GM18909 (cell line): Measurements from ENCODE around the gene BTF3.

Experiments used
- ATAC-seq: cut with Tn5 transposase; IDR thresholded peaks from one replicate; pipeline ENCODE4 v1.9.1; 2021; ENCODE audit warnings: mild to moderate bottlenecking; ENCODE audit not compliant: unreplicated experiment, poor library complexity

Gene BTF3

DNA sequence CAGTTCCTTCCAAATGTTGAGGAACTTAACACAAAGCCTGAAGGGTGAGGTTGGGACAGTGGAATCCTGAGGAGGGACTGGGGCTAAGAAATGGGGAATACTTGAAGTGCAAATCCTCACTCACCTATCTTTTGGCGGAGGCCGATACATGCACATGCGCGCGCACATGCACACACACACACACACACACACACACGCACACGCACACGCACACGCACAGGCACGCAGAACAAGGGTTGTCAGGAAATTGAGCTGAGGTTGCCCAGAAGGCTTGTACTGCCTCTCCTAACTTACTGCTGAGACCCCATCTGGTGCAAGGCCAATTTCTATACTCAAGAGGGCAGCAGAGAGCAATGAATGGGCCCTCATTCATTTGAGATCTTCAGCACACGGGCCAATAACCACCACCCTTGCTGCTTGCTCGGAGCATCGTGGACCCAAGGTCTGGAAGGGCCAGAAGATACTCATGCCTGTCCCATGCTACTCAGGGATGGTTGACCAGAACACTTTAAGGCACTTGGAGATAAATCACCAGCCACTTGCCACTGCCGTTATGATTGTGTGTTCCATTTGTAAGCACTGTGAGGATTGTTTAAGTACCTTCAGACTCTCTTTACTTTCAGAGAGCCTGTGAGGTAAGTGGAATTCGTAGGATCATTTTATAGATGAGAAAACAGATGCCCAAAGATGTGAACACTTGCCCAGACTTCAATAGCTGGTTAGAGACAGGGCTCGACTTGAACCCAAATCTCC, 21.5 kb downstream of the BTF3 start:
- peak; percentile 97 for ATAC-seq

GRCh38 chr5:73522989-73523388, 24.7 kb downstream of the BTF3 start:
- ATAC-seq, result no peak

GRCh38 chr5:73523861-73524260, 25.6 kb downstream of the BTF3 start:
- no peak for ATAC-seq

DNA sequence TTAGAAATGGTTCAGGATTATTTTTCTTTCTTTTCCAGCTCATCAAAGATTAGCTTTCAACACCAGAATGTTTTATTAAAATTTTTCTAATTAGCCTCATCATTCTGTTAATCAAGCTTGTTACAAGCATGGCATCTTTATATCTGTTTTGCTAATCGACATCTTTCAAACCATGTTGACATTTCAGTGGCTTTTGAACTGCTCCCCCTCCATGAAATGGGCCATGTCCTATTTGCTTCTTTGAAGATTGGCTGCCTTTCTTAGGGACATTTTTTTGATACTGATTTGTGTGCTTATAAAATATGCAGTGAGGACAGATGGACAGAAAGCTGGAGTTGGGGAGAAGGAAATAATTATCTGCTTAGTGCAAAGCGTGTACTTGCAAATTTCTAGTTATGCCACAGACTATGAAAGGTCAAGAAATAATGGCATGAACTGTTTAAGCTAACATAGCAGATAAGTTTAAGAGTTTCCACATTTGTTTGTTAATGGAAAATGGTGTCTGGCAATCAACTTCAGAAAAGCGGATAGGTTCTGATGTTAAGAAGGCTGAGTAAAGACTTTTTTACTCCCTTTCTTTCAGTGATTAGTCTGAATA, 27.5 kb downstream of the BTF3 start:
- no peak for ATAC-seq

GRCh38 chr5:73528248-73528647, 30.0 kb downstream of the BTF3 start:
- ATAC-seq, result no peak

GRCh38 chr5:73529081-73529480, 30.8 kb downstream of the BTF3 start:
- ATAC-seq, result no peak

DNA sequence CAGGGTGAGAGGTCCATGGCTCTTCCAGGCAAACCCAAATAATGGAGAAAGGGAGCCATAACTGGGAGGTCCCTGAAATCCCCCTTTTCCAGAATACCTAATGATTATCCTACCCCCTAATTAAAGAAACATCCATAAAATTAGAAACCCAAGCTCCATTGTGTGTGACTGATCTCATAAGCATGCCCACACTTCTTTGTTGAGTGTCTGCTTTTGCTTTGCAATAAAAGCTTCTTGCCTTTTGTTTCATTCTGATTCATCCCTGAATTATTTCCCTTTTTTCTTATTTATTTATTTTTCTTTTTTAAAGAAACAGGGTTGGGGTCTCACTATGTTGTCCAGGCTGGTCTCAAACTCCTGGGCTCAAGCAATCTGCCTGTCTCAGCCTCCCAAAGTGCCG, 33.1 kb downstream of the BTF3 start:
- no peak for ATAC-seq

DNA sequence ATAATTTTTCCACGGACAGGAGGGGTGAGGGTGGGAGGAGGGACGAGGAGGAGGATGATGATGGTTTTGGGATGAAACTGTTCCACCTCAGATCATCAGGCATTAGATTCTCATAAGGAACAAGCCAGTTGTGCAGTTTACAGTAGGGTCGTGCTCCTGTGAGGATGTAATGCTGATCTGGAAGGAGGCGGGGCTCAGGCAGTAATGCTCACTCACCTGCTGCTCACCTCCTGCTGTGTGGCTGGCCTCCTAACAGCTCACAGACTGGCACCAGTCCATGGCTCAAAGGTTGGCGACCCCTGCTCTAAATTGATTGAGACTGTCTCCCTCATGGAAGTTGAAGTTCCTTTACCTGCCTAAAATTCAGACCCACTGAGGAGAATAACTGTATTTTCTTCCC, 34.0 kb downstream of the BTF3 start:
- no peak for ATAC-seq

- no peak for ATAC-seq
Observed at GRCh38 chr5:73534011-73534644, 35.9 kb downstream of the BTF3 start.

- no peak for ATAC-seq
Observed at GRCh38 chr5:73534971-73535370, 36.7 kb downstream of the BTF3 start.

- ATAC-seq, result no peak
Observed at GRCh38 chr5:73539730-73540129, 41.5 kb downstream of the BTF3 start.

DNA sequence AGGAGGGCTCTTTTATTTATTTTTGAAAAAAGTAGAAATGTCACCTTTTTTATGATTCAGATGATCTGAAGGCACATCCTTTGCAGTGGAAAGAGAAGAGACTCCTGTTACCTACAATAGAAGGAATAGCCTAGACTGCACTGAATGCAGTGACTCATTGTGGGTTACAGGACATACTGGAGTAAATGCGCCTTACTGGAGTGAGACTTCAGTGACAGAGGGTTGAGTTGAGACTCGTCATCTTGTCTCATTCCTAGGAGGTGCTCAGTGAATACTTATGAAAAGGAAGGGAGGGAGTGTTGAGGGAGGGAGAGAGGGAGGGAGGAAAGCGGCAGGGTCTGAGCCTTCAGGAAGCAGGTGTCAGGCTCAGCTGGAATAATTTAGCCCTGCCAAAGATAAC, 42.0 kb downstream of the BTF3 start:
- no peak for ATAC-seq

DNA sequence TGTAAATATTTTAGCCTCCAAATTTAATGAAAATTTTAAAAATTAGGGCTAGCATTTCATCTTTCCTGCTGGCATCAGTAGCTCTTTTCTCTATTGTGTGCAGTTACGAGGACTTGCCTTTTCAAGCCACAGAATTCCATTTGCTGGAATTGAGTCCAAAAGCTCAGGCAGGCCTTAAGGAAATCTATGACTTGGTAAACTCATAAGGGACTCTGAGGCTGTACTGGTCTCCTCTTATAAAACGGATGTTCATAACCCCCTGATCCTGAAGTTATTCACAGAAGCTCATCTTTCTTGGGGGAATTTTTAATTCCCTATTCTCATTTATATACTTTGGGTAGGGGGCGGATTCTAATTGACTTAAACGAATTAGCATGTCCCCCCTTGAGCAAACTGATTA, 43.8 kb downstream of the BTF3 start:
- ATAC-seq, result no peak

- no peak for ATAC-seq
Observed at GRCh38 chr5:73544429-73545402, 46.5 kb downstream of the BTF3 start.

DNA sequence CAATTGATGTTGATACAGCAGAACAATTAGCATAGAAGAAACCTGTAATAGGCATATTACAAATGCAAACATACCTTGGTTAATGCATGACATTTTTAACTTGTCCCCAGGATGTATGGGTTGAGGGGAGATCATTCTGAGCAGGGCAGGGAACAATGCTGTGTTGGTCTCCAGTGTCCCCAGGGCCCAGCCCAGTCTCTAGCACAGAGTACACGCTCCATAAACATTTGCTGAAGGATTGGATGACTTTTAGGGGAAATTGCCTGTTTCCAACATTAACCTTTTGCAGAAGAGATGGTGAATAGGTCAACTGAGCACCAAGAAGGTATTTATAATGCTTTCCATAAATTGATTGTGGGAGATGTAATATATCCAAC, 47.1 kb downstream of the BTF3 start:
- no peak for ATAC-seq

GRCh38 chr5:73550016-73550415, 51.8 kb downstream of the BTF3 start:
- no peak for ATAC-seq

- ATAC-seq, result no peak
Observed at GRCh38 chr5:73552642-73553041, 54.4 kb downstream of the BTF3 start.
